Measurements from ENCODE around the gene ZNF521.

ZNF521 gene

DNA sequence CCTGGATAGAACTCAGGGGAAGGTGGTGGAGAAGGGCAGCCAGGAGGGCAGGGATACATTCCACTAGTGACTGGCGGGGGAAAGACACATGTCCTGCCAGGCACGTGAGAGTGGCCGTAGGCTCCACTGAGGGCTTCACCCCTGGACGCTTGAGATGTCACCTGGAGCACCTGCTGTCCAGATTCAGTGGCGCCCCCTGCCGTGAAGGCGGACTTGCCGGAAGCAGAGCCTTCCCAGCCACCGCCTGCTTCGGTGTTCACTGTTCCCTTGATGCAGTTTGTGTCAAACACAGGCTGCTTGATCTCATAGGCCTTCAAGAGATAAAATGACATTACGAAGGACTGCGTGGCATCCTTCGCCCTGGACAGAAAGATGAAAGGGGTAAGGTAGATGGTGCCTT, 335.3 kb downstream of the ZNF521 start:
- no peak overlapping the region for H3K4me3 ChIP-seq (replicated peaks; ENCODE audit: low read depth, low read length)
- no peaks in the 10 kb centered on the region for H3K36me3 ChIP-seq (ENCODE audit: control insufficient read depth, insufficient read depth, low read length)
- no peak for DNase-seq (ENCODE audit: extremely low read depth, insufficient read length)
- TF ChIP-seq, protein P1, sequence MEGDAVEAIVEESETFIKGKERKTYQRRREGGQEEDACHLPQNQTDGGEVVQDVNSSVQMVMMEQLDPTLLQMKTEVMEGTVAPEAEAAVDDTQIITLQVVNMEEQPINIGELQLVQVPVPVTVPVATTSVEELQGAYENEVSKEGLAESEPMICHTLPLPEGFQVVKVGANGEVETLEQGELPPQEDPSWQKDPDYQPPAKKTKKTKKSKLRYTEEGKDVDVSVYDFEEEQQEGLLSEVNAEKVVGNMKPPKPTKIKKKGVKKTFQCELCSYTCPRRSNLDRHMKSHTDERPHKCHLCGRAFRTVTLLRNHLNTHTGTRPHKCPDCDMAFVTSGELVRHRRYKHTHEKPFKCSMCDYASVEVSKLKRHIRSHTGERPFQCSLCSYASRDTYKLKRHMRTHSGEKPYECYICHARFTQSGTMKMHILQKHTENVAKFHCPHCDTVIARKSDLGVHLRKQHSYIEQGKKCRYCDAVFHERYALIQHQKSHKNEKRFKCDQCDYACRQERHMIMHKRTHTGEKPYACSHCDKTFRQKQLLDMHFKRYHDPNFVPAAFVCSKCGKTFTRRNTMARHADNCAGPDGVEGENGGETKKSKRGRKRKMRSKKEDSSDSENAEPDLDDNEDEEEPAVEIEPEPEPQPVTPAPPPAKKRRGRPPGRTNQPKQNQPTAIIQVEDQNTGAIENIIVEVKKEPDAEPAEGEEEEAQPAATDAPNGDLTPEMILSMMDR (IDR thresholded peaks at IDR 0.05; ENCODE audit: insufficient read depth, low read length, poor library complexity, severe bottlenecking), result no peak
- no peaks in the 10 kb centered on the region for H3K27me3 ChIP-seq (replicated peaks; ENCODE audit: control insufficient read depth, insufficient read depth, low read length)

DNA sequence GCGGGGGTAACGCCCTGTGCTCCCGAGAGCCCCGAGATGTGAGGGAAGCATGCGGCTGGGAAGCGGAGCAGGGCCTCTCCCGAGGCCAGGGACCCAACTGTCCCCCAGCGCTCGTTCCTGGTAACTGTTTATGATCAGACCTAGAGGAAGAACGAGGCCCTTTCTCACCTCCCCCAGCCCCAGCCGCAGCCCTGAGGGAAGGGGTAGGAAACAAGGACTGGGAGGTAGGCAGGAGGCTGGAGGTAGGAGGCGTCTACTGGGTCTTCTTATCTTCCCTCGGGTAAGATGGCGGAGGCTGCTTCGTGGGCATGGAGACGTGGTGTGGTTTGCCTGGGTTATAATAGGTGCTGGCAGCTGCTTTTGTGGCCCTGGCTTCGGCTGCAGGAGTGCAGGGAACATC, 335.8 kb downstream of the ZNF521 start:
- TF ChIP-seq, protein P1 (IDR thresholded peaks at IDR 0.05; ENCODE audit: insufficient read depth, low read length, poor library complexity, severe bottlenecking), result no peak
- no peak overlapping the region for H3K4me3 ChIP-seq (replicated peaks; ENCODE audit: low read depth, low read length)
- H3K36me3 ChIP-seq (ENCODE audit: control insufficient read depth, insufficient read depth, low read length), result no peaks in the 10 kb centered on the region
- no peak for DNase-seq (ENCODE audit: extremely low read depth, insufficient read length)
- H3K27me3 ChIP-seq (replicated peaks; ENCODE audit: control insufficient read depth, insufficient read depth, low read length), result no peaks in the 10 kb centered on the region
